B cell (primary cell): ENCODE results near the gene RNF126.

Experiments used
- EZH2 ChIP-seq: IDR thresholded peaks from 2 replicates; pipeline ENCODE4 v1.6.1; 2012; ENCODE audit warnings: borderline replicate concordance, low read depth, mild to moderate bottlenecking, moderate library complexity, low read length; ENCODE audit not compliant: insufficient read depth, poor library complexity, severe bottlenecking
- TF ChIP-seq, protein P1 (sequence below): fragments of 200-600 bp; IDR thresholded peaks from one replicate; pipeline ENCODE4 v1.8.0; 2022; ENCODE audit warnings: antibody characterized with exemption, mild to moderate bottlenecking

DNA sequence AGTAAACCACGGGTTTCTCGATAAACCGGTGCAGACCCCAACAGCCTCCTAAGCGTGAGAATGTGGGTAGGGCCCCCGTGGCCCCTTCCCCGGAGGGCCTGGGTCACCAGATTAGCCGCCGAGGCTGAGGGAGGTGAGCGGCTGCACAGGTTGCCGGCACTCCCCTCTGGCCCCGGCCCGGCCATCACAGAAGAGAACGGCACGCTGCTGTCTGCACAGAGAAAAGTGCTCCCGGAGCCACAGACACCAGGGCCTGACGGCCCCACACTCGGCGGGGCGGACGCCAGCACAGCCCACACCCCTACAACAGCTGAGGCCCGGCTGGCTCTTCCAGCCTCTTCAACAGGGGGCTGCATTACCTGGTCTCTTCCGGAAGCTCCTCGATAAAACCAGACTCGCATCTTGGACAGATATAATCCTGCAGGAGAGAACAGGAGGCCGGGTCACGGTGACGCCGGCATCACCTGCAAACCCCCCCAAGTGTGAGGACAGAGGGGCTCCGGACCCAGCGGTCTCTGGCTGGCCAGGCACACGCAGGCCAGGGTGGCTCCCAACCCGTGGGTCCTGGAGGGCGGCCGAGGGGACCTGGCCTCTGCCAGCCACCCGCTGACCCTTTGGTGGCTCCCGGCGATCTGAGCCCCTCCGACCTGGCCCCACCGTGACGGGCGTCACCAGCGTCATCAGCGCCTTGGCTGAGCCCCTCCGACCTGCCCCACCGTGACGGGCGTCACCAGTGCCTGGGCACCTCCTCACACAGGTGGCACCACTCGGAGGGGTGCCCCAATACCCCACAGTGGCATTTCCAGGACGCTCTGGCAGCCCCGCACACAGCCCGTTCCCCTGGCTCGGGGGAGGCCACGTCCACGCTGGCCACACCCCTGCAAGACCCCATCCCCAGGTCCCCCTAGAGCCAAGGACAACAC, 10.3 kb downstream of the RNF126 start:
- no peak for TF ChIP-seq EZH2
- TF ChIP-seq, protein P1, sequence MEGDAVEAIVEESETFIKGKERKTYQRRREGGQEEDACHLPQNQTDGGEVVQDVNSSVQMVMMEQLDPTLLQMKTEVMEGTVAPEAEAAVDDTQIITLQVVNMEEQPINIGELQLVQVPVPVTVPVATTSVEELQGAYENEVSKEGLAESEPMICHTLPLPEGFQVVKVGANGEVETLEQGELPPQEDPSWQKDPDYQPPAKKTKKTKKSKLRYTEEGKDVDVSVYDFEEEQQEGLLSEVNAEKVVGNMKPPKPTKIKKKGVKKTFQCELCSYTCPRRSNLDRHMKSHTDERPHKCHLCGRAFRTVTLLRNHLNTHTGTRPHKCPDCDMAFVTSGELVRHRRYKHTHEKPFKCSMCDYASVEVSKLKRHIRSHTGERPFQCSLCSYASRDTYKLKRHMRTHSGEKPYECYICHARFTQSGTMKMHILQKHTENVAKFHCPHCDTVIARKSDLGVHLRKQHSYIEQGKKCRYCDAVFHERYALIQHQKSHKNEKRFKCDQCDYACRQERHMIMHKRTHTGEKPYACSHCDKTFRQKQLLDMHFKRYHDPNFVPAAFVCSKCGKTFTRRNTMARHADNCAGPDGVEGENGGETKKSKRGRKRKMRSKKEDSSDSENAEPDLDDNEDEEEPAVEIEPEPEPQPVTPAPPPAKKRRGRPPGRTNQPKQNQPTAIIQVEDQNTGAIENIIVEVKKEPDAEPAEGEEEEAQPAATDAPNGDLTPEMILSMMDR, result no peak
